Heart left ventricle (tissue), 16 donors: ENCODE results near the gene DCUN1D1. TPM values are rescaled to one million over a fixed set of nuclear protein-coding genes. Genes with fewer than 3 reads are reported as not detected.

Experiments used
- ATAC-seq, 4 donors: fragments of 200-7000 bp; cut with Tn5 transposase; one replicate each; pipeline ENCODE4 v1.9.1; 2020 to 2022; ENCODE audit warnings: moderate library complexity in 4 of 4, mild to moderate bottlenecking in 3 of 4, moderate number of reproducible peaks in 1 of 4
- DNase-seq, 5 donors: peaks; one replicate each; pipeline ENCODE4 v3.0.0-alpha.2; 2020
- H3K27ac ChIP-seq, 12 donors: fragments of 200-600 bp; sonication (generic) in 4 of 12; one replicate each; pipeline versions ENCODE4 v1.5.0 to v1.8.0; 2016 to 2022; ENCODE audit warnings: mild to moderate bottlenecking in 2 of 12
- H3K27me3 ChIP-seq, 9 donors: fragments of 200-600 bp; sonication (generic) in 2 of 9; one replicate each; pipeline versions ENCODE4 v1.5.1 to v1.8.0; 2016 to 2022; ENCODE audit warnings: mild to moderate bottlenecking in 3 of 9
- H3K36me3 ChIP-seq, 9 donors: fragments of 200-600 bp; sonication (generic) in 2 of 9; one replicate each; pipeline versions ENCODE4 v1.5.0 to v1.8.0; 2018 to 2022; ENCODE audit warnings: mild to moderate bottlenecking in 2 of 9
- H3K4me1 ChIP-seq, 12 donors: fragments of 200-600 bp; sonication (generic) in 4 of 12; one replicate each; pipeline versions ENCODE4 v1.5.0 to v1.8.0; 2016 to 2022; ENCODE audit warnings: mild to moderate bottlenecking in 3 of 12
- H3K4me3 ChIP-seq, 12 donors: fragments of 200-600 bp; sonication (generic) in 4 of 12; one replicate each; pipeline versions ENCODE4 v1.5.0 to v1.8.0; 2017 to 2022; ENCODE audit warnings: mild to moderate bottlenecking in 9 of 12, moderate library complexity in 4 of 12
- H3K9me3 ChIP-seq, 12 donors: fragments of 200-600 bp; sonication (generic) in 4 of 12; one replicate each; pipeline versions ENCODE4 v1.5.0 to v1.8.0; 2016 to 2022; ENCODE audit warnings: mild to moderate bottlenecking in 1 of 12
- CTCF ChIP-seq, 12 donors: fragments of 200-600 bp; sonication (generic) in 4 of 12; IDR thresholded peaks; one replicate each; pipeline versions ENCODE4 v1.5.0 to v1.8.0; 2018 to 2022; ENCODE audit warnings: antibody characterized with exemption in 12 of 12, mild to moderate bottlenecking in 5 of 12
- POLR2A ChIP-seq, 2 donors: fragments of 450-650 bp; IDR thresholded peaks; one replicate each; pipeline ENCODE4 v1.6.1; 2017; ENCODE audit warnings: antibody characterized with exemption in 2 of 2, mild to moderate bottlenecking in 2 of 2, moderate library complexity in 2 of 2
- WGBS, 4 donors: extraction: QIAGEN DNeasy Blood & Tissue Kit in 2 of 4; methylation state at CpG; one replicate each; pipeline versions ENCODE4 v1.1.5 to v1.1.7; 2013 to 2018; 5-methylcytosine and 5-hydroxymethylcytosine counted together
- intact Hi-C, 10 donors: fragments of 100-400 bp; cut with DNase I; formaldehyde crosslinking; loops; one replicate each; pipeline versions ENCODE4 v1.11.1 to v1.14.2; 2022
- polyA plus RNA-seq, 2 donors: library from polyadenylated mRNA; stranded (reverse); fragments of 200-250 nt; gene quantifications; one replicate each; pipeline ENCODE4 v1.2.3, GENCODE V29; 2013
- total RNA-seq, 9 donors: library from RNA; depleted of rRNA in 2 of 9; stranded (reverse); fragments of >200 nt in 2 of 9; fragmentation: NEBNext Ultra II Directional in 3 of 9; extraction: Animal tissue kit (Norgen Biotek cat#: 25700) in 3 of 9; gene quantifications; one replicate each; pipeline versions ENCODE4 v1.1.0 to v1.2.4, GENCODE V29; 2016 to 2023
- donor health status: ischemic (EF 13 %, LVEDD 7.1; RV severe dilation, severe dysfunction).
- donor health status: healthy with polysubstance abuse.
- donor health status: DM: no; HTN: yes; CAD: no.
- donor health status: DM: no; HTN: no; CAD: no.
- donor health status: ischemic (EF 25% LVEDD 6.9; RV normal size, moderate dysfunction).
- donor health status: ischemic (EF 25% LVEDD 5.7; RV mildly dilated, moderate dysfunction).
- donor health status: healthy.
- donor health status: DM: yes; HTN: yes; CAD: no.
- donor health status: ischemic (EF 35%, LVEDD 5.7; RV mildly dilated, moderate dysfunction).
- donor health status: nonischemic (EF 11% LVEDD 7.7; RV severe dilation, severe dysfunction).
- donor health status: DM: yes; HTN: yes; CAD: no.
- donor health status: PGD.
- donor health status: ischemic (EF 29% LVEDD 5.4; RV normal size, mild dysfunction).
- donor health status: nonischemic (EF 23%, LVEDD 6.1; RV moderate dilation, normal function).

The DCUN1D1 gene
- total and polyA plus RNA-seq, 11 donors: 5.4 to 43.0 (median 34.8) TPM

- WGBS, 4 donors: 60 to 71% (median 66%) methylated on average over 10 of the region's 10 CpGs
- H3K27me3 ChIP-seq: no peaks in the 10 kb centered on the region
- H3K36me3 ChIP-seq: no peaks in the 10 kb centered on the region
- intact Hi-C loops: no loop called here
- peak overlapping the region; percentile 69 to 94 (median 87) for H3K27ac ChIP-seq
- ATAC-seq (peak in 3 of 4 donors; percentile 11 to 17 (median 12)), DNase-seq (peak in 1 of 5 donors; percentile 20)
- H3K4me3 ChIP-seq: peak overlapping the region; percentile 61 to 100 (median 95)
- H3K4me1 ChIP-seq: peaks cover 4 to 27% (median 15%) of the 10 kb centered on the region in 12 donors
- no peaks in the 10 kb centered on the region for H3K9me3 ChIP-seq
- TF ChIP-seq POLR2A (IDR thresholded peaks at IDR 0.05) (no peak), CTCF (IDR thresholded peaks at IDR 0.05) (no peak)
Observed at GRCh38 chr3:182981038-182981380, 671 bp upstream of the DCUN1D1 start.

- no peaks in the 10 kb centered on the region for H3K9me3 ChIP-seq
- H3K4me3 ChIP-seq: peak overlapping the region; percentile 87 to 100 (median 95)
- peak overlapping the region; percentile 69 to 94 (median 87) for H3K27ac ChIP-seq
- H3K4me1 ChIP-seq: peaks cover 4 to 27% (median 15%) of the 10 kb centered on the region in 12 donors
- WGBS, 4 donors: 0 to 1% (median 0%) methylated on average over 15 to 29 of the region's 29 CpGs
- ATAC-seq: peak in 3 of 4 donors; percentile 29 to 43 (median 39)
- TF ChIP-seq CTCF (IDR thresholded peaks at IDR 0.05) (no peak), POLR2A (IDR thresholded peaks at IDR 0.05) (no peak)
- intact Hi-C loops: no loop called here
- DNase-seq: peak in 3 of 5 donors; percentile 32 to 45 (median 38)
- H3K36me3 ChIP-seq: no peaks in the 10 kb centered on the region
- H3K27me3 ChIP-seq: no peaks in the 10 kb centered on the region
Observed at GRCh38 chr3:182979674-182980191, 605 bp downstream of the DCUN1D1 start.

- Histone ChIP-seq H3K4me1 (peaks cover 4 to 27% (median 16%) of the 10 kb centered on the region in 12 donors), H3K9me3 (no peaks in the 10 kb centered on the region), H3K27me3 (no peaks in the 10 kb centered on the region), H3K4me3 (peak overlapping the region; percentile 87 to 100 (median 95)), H3K27ac (peak overlapping the region in 8 of 12 donors; percentile 87 to 94 (median 89)), H3K36me3 (no peaks in the 10 kb centered on the region)
- DNase-seq: no peak
- no peak for ATAC-seq
- TF ChIP-seq CTCF (IDR thresholded peaks at IDR 0.05): no peak
- no peak for TF ChIP-seq POLR2A (IDR thresholded peaks at IDR 0.05)
- intact Hi-C loops: no loop called here
- WGBS, 4 donors: 1 to 4% (median 3%) methylated on average over 10 of the region's 10 CpGs
Observed at GRCh38 chr3:182979103-182979673, 1.1 kb downstream of the DCUN1D1 start.

GRCh38 chr3:182978387-182978786 is 2.0 kb downstream of the DCUN1D1 start:
- WGBS, 4 donors: 72 to 77% (median 75%) methylated on average over 5 of the region's 5 CpGs
- no peaks in the 10 kb centered on the region for H3K36me3 ChIP-seq
- TF ChIP-seq POLR2A (IDR thresholded peaks at IDR 0.05) (no peak), CTCF (IDR thresholded peaks at IDR 0.05) (no peak)
- DNase-seq: no peak
- peak overlapping the region in 3 of 12 donors; percentile 92 to 97 (median 94) for H3K4me3 ChIP-seq
- no peak overlapping the region for H3K27ac ChIP-seq
- peaks cover 4 to 27% (median 16%) of the 10 kb centered on the region in 12 donors for H3K4me1 ChIP-seq
- no peak for ATAC-seq
- no peaks in the 10 kb centered on the region for H3K27me3 ChIP-seq
- H3K9me3 ChIP-seq: no peaks in the 10 kb centered on the region
- intact Hi-C loops: no loop called here
